MM.1S (cell line): ENCODE measurements around the gene SLC24A3.

ENCODE experiments used
- DNase-seq: peaks from one replicate; pipeline ENCODE4 v3.0.0-alpha.2; 2015
- H2AFZ ChIP-seq: fragments of 300-600 bp; sonication (generic); 2 replicates; pipeline ENCODE4 v1.6.0; 2016; ENCODE audit warnings: antibody characterized with exemption, low read length
- H3F3A ChIP-seq: fragments of 300-600 bp; sonication (generic); 2 replicates; pipeline ENCODE4 v1.6.1; 2016; ENCODE audit warnings: mild to moderate bottlenecking, antibody characterized with exemption, low read length, moderate library complexity, mixed read lengths; ENCODE audit not compliant: insufficient read depth
- H3K27ac ChIP-seq: fragments of 300-600 bp; sonication (generic); 2 replicates; pipeline ENCODE4 v1.5.1; 2016; ENCODE audit warnings: mild to moderate bottlenecking, low read length
- H3K27me3 ChIP-seq: fragments of 300-600 bp; sonication (generic); replicated peaks from 2 replicates; pipeline ENCODE4 v1.6.0; 2016; ENCODE audit warnings: low read length; ENCODE audit not compliant: insufficient read depth
- H3K36me3 ChIP-seq: fragments of 300-600 bp; sonication (generic); replicated peaks from 2 replicates; pipeline ENCODE4 v1.6.1; 2016; ENCODE audit warnings: mild to moderate bottlenecking, low read length, mixed read lengths; ENCODE audit not compliant: insufficient read depth
- H3K4me1 ChIP-seq: fragments of 300-600 bp; sonication (generic); 2 replicates; pipeline ENCODE4 v1.6.1; 2016; ENCODE audit warnings: low read length, mixed read lengths
- H3K4me2 ChIP-seq: fragments of 300-600 bp; sonication (generic); 2 replicates; pipeline ENCODE4 v1.6.0; 2016; ENCODE audit warnings: low read depth, low read length
- H3K4me3 ChIP-seq: fragments of 300-600 bp; sonication (generic); 2 replicates; pipeline ENCODE4 v1.5.1; 2016; ENCODE audit warnings: low read length, mixed read lengths
- H3K79me2 ChIP-seq: fragments of 300-600 bp; sonication (generic); 2 replicates; pipeline ENCODE4 v1.6.1; 2016; ENCODE audit warnings: mixed run types, low read length, mixed read lengths
- H3K9ac ChIP-seq: fragments of 300-600 bp; sonication (generic); 2 replicates; pipeline ENCODE4 v1.6.1; 2016; ENCODE audit warnings: low read length, mixed read lengths
- H3K9me2 ChIP-seq: fragments of 300-600 bp; sonication (generic); replicated peaks from 2 replicates; pipeline ENCODE4 v1.6.1; 2016; ENCODE audit warnings: mild to moderate bottlenecking, low read length, mixed read lengths; ENCODE audit not compliant: insufficient read depth
- H3K9me3 ChIP-seq: fragments of 300-600 bp; sonication (generic); replicated peaks from 2 replicates; pipeline ENCODE4 v1.6.1; 2016; ENCODE audit warnings: mild to moderate bottlenecking, low read length, mixed read lengths; ENCODE audit not compliant: insufficient read depth
- H4K20me1 ChIP-seq: fragments of 300-600 bp; sonication (generic); 2 replicates; pipeline ENCODE4 v1.6.1; 2016; ENCODE audit warnings: mild to moderate bottlenecking, low read length, moderate library complexity, mixed read lengths; ENCODE audit not compliant: insufficient read depth
- CTCF ChIP-seq: fragments of 300-600 bp; sonication (generic); IDR thresholded peaks from 2 replicates; pipeline ENCODE4 v1.5.1; 2016; ENCODE audit warnings: antibody characterized with exemption, low read length, mixed read lengths
- EZH2 ChIP-seq: fragments of 300-600 bp; sonication (generic); optimal IDR thresholded peaks from 2 replicates; pipeline ENCODE3; 2017; ENCODE audit warnings: low read depth, mild to moderate bottlenecking, antibody characterized with exemption, low read length, mixed read lengths
- EZH2phosphoT487 ChIP-seq: fragments of 300-600 bp; sonication (generic); IDR thresholded peaks from 2 replicates; pipeline ENCODE4 v1.6.1; 2018; ENCODE audit warnings: antibody characterized with exemption, low read length

Gene SLC24A3

GRCh38 chr20:19497064-19497463 is 284.6 kb downstream of the SLC24A3 start:
- Histone ChIP-seq H3K27ac (no peak overlapping the region), H3K4me1 (no peaks in the 10 kb centered on the region), H3K27me3 (no peaks in the 10 kb centered on the region), H4K20me1 (no peaks in the 10 kb centered on the region), H3K9me2 (no peaks in the 10 kb centered on the region), H3K4me3 (no peak overlapping the region), H3K79me2 (no peaks in the 10 kb centered on the region), H3K36me3 (no peaks in the 10 kb centered on the region), H3K4me2 (no peak overlapping the region), H3F3A (no peaks in the 10 kb centered on the region), H2AFZ (no peak overlapping the region), H3K9me3 (no peaks in the 10 kb centered on the region), H3K9ac (no peak overlapping the region)
- DNase-seq = no peak
- TF ChIP-seq CTCF (no peak), EZH2phosphoT487 (no peak), EZH2 (no peak)

- Histone ChIP-seq H4K20me1 (no peaks in the 10 kb centered on the region), H3F3A (no peaks in the 10 kb centered on the region), H3K4me2 (no peak overlapping the region), H3K9me3 (no peaks in the 10 kb centered on the region), H3K27me3 (no peaks in the 10 kb centered on the region), H3K9ac (no peak overlapping the region), H3K36me3 (no peaks in the 10 kb centered on the region), H3K9me2 (no peaks in the 10 kb centered on the region), H3K4me1 (no peaks in the 10 kb centered on the region), H2AFZ (no peak overlapping the region), H3K79me2 (no peaks in the 10 kb centered on the region), H3K4me3 (no peak overlapping the region), H3K27ac (no peak overlapping the region)
- DNase-seq = no peak
- no peak for TF ChIP-seq CTCF
- no peak for TF ChIP-seq EZH2phosphoT487
- no peak for TF ChIP-seq EZH2
Measured at GRCh38 chr20:19498756-19499155, 286.3 kb downstream of the SLC24A3 start.

- no peaks in the 10 kb centered on the region for H3K27me3 ChIP-seq
- DNase-seq = no peak
- no peak overlapping the region for H3K4me3 ChIP-seq
- no peaks in the 10 kb centered on the region for H4K20me1 ChIP-seq
- no peak overlapping the region for H3K27ac ChIP-seq
- no peak overlapping the region for H3K4me2 ChIP-seq
- no peaks in the 10 kb centered on the region for H3K79me2 ChIP-seq
- H2AFZ ChIP-seq = no peak overlapping the region
- no peak overlapping the region for H3K9ac ChIP-seq
- TF ChIP-seq EZH2 (no peak), EZH2phosphoT487 (no peak), CTCF (no peak)
- no peaks in the 10 kb centered on the region for H3K9me3 ChIP-seq
- no peaks in the 10 kb centered on the region for H3K36me3 ChIP-seq
- H3K9me2 ChIP-seq = no peaks in the 10 kb centered on the region
- no peaks in the 10 kb centered on the region for H3F3A ChIP-seq
- H3K4me1 ChIP-seq = no peaks in the 10 kb centered on the region
Measured at GRCh38 chr20:19501476-19502115, 289.2 kb downstream of the SLC24A3 start.
